ENCODE measurements around the gene REXO5. TPM values are rescaled to one million over a fixed set of nuclear protein-coding genes. Genes with fewer than 3 reads are reported as not detected.

REXO5 gene
- total and polyA plus RNA-seq, 12 donors = 2.0 to 6.9 (median 4.8) TPM

DNA sequence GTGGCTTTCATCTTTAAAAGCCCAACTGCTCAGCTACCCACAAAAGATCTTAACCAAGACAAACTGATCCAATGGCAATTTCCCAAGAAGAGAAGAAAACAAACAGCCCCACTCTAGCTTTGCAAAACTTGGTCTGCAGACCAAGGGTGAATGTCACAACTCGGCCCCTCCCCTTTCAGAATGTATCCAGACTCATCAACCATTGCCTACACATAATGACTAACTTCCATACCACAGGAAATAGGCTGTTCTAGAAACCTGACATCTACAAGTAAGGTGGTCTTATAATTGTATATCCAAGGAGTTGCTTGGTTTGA, 77.9 kb downstream of the REXO5 start:
- TF ChIP-seq CTCF (IDR thresholded peaks at IDR 0.05) = no peak

DNA sequence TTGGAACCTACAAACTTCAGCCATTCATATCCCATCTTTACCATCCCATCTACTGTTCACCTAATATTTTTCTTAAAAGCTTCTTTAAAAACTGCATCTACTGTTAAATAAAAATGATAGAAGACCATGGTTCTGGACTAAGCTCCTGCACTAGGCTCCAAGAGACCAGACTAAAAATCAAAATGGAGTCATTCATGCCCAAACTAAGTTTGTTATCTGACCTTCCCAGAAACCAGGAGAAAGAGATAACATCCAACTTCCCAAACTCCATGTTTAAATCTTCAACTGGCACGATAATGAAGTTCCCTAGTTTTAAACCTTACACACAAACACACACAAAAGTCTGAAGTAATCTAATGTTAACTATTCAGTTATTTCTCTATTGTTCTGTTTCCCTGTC, 80.0 kb downstream of the REXO5 start:
- TF ChIP-seq CTCF (IDR thresholded peaks at IDR 0.05) = no peak
- intact Hi-C loops (cut with DNase I) = no loop called here
- H3K27ac ChIP-seq = peak overlapping the region in 1 of 10 donors; percentile 11
- 0 to 78% methylated on average over 1 of the region's 1 CpG for WGBS, 2 donors
- DNase-seq = no peak
- peaks cover 0 to 40% (median 0%) of the 10 kb centered on the region in 9 donors for H3K36me3 ChIP-seq
- no peak for ATAC-seq
- H3K9me3 ChIP-seq = no peaks in the 10 kb centered on the region
- peaks cover 0 to 80% (median 37%) of the 10 kb centered on the region in 9 donors for H3K4me1 ChIP-seq
- no peaks in the 10 kb centered on the region for H3K27me3 ChIP-seq
- H3K4me3 ChIP-seq = no peak overlapping the region

More for the DNA sequence above, 77.9 kb downstream of the REXO5 start:
- Histone ChIP-seq H3K4me3 (no peak overlapping the region), H3K9me3 (no peaks in the 10 kb centered on the region), H3K27me3 (no peaks in the 10 kb centered on the region), H3K4me1 (peaks cover 0 to 87% (median 44%) of the 10 kb centered on the region in 9 donors), H3K27ac (peak overlapping the region in 3 of 10 donors; percentile 1 to 50 (median 37)), H3K36me3 (peaks cover 0 to 25% (median 0%) of the 10 kb centered on the region in 9 donors)
- ATAC-seq = no peak
- WGBS, 2 donors = 89 to 90% methylated on average over 1 of the region's 1 CpG
- DNase-seq = no peak
- intact Hi-C loops (cut with DNase I) = no loop called here

DNA sequence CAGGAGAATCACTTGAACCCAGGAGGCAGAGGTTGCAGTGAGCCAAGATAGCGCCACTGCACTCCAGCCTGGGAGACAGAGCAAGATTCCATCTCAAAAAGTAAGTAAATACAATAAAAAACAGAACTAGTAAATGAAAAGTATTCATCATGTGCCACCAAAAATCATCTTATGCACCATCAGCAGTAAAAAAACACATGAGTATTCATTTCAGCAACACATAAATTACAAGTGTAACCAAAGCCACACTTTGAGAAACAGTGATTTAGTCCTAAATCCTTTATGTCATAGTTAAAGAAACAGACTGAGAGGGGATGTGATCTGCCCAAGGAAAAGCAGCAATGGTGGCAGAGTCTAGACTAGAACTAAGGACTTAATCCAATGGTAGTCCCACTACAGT, 80.9 kb downstream of the REXO5 start:
- ATAC-seq (no peak), DNase-seq (no peak)
- Histone ChIP-seq H3K4me3 (no peak overlapping the region), H3K27me3 (no peaks in the 10 kb centered on the region), H3K9me3 (no peaks in the 10 kb centered on the region), H3K27ac (peak overlapping the region in 2 of 10 donors; percentile 25 to 32), H3K36me3 (peaks cover 0 to 49% (median 0%) of the 10 kb centered on the region in 9 donors), H3K4me1 (peaks cover 0 to 72% (median 33%) of the 10 kb centered on the region in 9 donors)
- no peak for TF ChIP-seq CTCF (IDR thresholded peaks at IDR 0.05)
- WGBS, 2 donors = 93 to 100% methylated on average over 1 of the region's 1 CpG
- intact Hi-C loops (cut with DNase I) = no loop called here

DNA sequence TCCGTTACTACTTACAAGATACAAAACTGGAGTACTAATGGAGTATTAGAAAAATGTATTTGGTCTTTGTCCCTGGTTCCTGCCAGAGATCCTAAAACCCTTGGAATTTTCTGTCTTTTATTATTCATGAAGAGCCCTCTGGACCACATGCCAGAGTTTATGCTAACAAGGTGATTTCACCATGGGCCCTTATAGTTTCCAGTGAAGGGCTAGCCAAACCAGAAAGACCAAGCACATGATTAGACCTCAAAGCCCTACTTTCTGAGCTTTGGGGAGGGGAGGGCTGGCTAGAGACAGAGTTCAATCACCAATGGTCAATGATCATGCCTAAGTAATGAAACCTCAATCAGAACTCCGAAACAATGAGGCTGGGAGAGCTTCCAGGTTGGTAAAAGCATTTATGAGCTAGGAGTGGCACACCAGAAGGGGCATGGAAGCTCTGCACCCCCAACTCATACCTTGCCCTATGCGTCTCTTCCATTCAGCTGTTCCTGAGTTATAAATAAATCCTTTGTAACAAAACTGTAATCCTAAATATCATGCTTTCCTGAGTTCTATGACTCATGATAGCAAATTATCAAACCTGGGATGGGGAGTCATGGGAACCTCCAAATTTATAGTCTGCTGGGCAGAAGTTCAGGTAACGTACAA, 83.4 kb downstream of the REXO5 start:
- WGBS, 2 donors = 87 to 91% methylated on average over 4 of the region's 4 CpGs
- H3K27ac ChIP-seq = no peak overlapping the region
- no peak overlapping the region for H3K4me3 ChIP-seq
- DNase-seq (no peak), ATAC-seq (no peak)
- H3K36me3 ChIP-seq = peaks cover 0 to 74% (median 3%) of the 10 kb centered on the region in 9 donors
- no peak for TF ChIP-seq CTCF (IDR thresholded peaks at IDR 0.05)
- H3K4me1 ChIP-seq = peaks cover 0 to 61% (median 20%) of the 10 kb centered on the region in 9 donors
- H3K27me3 ChIP-seq = no peaks in the 10 kb centered on the region
- intact Hi-C loops (cut with DNase I) = no loop called here
- no peaks in the 10 kb centered on the region for H3K9me3 ChIP-seq
